Prostate gland (tissue), 2 donors: ENCODE data around the gene GCNT2.

Experiments used
- POLR2A ChIP-seq: fragments of 450-650 bp; IDR thresholded peaks from one replicate; pipeline ENCODE4 v1.6.1; 2016; ENCODE audit warnings: antibody characterized with exemption, mild to moderate bottlenecking
- POLR2AphosphoS5 ChIP-seq: sonication (generic); formaldehyde crosslinking; IDR thresholded peaks from one replicate; pipeline ENCODE4 v1.6.1; 2017; ENCODE audit warnings: antibody characterized with exemption
- TF ChIP-seq, protein P1 (sequence below), 4 experiments: fragments of 200-600 bp in 2 of 4; fragments of 450-650 bp in 2 of 4; sonication (generic) in 2 of 4; IDR thresholded peaks; 1 replicate in 3 of 4; 2 replicates in 1 of 4; pipeline ENCODE4 v1.5.1; 2016 to 2019; ENCODE audit warnings: antibody characterized with exemption in 4 of 4, mild to moderate bottlenecking in 2 of 4, moderate library complexity in 2 of 4

DNA sequence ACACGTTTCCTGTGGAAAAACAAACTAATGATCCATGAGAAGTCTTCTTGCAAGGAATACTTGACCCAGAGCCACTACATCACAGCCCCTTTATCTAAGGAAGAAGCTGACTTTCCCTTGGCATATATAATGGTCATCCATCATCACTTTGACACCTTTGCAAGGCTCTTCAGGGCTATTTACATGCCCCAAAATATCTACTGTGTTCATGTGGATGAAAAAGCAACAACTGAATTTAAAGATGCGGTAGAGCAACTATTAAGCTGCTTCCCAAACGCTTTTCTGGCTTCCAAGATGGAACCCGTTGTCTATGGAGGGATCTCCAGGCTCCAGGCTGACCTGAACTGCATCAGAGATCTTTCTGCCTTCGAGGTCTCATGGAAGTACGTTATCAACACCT is 35.4 kb downstream of the GCNT2 start:
- TF ChIP-seq, protein P1, sequence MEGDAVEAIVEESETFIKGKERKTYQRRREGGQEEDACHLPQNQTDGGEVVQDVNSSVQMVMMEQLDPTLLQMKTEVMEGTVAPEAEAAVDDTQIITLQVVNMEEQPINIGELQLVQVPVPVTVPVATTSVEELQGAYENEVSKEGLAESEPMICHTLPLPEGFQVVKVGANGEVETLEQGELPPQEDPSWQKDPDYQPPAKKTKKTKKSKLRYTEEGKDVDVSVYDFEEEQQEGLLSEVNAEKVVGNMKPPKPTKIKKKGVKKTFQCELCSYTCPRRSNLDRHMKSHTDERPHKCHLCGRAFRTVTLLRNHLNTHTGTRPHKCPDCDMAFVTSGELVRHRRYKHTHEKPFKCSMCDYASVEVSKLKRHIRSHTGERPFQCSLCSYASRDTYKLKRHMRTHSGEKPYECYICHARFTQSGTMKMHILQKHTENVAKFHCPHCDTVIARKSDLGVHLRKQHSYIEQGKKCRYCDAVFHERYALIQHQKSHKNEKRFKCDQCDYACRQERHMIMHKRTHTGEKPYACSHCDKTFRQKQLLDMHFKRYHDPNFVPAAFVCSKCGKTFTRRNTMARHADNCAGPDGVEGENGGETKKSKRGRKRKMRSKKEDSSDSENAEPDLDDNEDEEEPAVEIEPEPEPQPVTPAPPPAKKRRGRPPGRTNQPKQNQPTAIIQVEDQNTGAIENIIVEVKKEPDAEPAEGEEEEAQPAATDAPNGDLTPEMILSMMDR (IDR thresholded peaks at IDR 0.05): no peak
- TF ChIP-seq POLR2AphosphoS5 (no peak), POLR2A (no peak)
